DMS153 treated with DMSO at 0.1 percent for 48 hours (cell line): ENCODE measurements around the gene RUNX2.

ENCODE experiments used
- DNase-seq: peaks from one replicate; lab custom pipeline; 2025; ENCODE audit not compliant: unreplicated experiment; lab: John Stamatoyannopoulos, UW

Gene RUNX2

GRCh38 chr6:45637611-45638257 is 309.6 kb downstream of the RUNX2 start:
- no peak for DNase-seq

- DNase-seq, result no peak
Measured at GRCh38 chr6:45640081-45640491, 312.0 kb downstream of the RUNX2 start.

DNA sequence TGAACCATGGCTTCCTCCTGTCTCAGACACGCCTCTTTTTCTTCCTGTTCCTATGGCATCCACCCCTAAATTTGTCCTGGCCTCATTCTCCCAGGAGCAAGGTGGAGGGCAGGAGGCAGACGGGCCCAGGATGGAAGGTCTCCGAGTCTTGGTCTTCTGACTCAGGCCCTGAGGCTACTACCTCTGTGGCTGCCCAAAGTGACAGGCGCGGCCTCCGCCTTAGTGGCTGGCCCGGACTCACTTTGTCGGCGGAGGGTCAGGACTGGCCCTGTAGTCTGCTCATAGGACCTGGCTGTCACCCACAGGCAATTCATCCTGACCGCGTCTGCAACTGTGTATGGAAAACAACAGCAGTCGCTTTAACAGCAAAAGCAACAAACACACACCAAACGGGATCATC is 312.7 kb downstream of the RUNX2 start:
- DNase-seq, result no peak

DNA sequence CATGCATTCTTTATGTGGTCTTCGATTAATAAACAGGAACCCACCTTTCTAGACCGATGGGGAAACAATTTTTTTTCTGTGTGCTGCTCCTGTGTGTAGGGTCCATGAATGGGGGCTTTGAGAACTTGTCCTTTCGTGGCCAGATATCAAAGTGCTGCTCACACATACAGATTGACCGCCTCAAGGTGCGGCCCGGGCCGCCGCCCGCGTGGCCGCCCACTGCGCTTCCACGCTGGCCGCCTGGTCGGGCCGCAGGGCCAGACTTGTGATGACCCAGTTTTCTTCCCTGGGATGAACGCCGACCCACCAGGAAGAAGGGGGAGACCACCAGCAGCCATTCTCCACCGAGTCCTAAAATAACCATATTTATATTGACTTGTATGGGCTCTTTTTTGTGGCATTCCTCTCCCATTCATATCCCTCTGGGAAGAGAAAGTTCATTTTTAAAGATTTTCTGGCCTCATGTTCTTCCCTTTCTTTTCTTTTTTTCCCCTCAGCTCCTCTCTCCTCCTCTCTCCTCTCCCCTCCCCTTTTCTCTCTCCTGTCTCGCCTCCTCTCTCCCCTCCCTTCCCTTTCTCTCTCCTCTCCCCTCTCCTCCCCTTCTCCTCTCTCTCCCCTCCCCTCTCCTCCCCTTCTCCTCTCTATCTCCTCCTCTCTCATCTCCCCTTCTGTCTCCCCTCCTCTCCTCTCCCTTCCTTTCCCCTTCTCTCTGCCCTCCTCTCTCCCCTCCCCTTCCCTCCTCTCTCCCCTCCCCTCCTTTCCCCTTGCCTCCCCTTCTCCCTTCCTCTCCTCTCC is 314.4 kb downstream of the RUNX2 start:
- no peak for DNase-seq

- no peak for DNase-seq
Measured at GRCh38 chr6:45643126-45643525, 315.0 kb downstream of the RUNX2 start.

DNA sequence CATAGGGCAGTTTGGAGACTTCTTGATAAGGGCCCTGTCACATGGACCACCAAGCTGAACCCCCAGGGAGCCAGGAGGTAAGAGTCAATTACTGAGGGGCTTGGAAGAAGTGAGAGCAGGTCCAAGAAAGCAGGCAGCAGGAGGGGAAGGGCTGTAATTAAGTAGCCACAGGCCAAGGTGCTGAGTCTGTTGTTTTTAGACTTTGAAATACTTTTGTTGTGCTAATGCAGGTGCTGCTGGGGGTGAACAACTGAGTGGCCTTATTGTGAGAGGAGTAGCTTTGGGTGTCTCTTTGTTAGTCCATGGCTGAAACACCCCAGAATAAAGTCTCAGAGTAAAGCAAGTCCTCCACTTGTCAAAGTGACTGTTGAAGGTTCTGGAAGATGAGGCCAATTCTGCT is 316.6 kb downstream of the RUNX2 start:
- DNase-seq, result no peak

GRCh38 chr6:45645302-45645701 is 317.2 kb downstream of the RUNX2 start:
- DNase-seq, result no peak

- DNase-seq, result no peak
Measured at GRCh38 chr6:45647341-45648261, 319.5 kb downstream of the RUNX2 start.

- DNase-seq, result no peak
Measured at GRCh38 chr6:45648262-45648620, 320.1 kb downstream of the RUNX2 start.

DNA sequence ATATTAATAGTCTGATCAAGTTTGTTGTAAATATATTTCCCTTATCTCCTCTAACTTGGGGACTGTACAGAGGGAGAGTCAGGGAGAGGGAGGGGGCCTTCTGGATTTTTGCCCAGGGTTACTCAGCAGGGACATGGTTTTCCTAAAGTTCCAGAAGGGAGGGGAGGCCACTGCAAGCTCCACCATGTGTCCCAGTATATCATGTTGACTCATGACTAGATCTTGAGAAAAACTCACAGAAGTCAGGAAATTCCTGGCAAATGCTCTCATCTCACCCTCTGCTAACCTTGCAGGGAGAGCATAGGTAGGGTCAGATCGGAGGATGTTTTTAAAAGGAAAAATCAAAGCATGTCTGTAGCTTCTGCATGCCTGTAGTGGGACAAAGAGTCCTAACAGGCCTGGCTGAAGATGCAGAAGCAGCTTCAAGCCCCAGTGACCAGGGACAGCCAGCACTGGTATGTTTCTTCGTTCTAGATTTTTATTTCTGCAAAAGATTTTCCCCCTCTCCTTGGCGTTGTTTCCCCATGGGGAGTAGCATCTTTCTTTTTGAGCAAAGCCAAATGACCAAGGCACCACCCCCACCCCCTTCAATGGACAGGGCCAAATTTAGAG is 322.5 kb downstream of the RUNX2 start:
- DNase-seq, result no peak

- DNase-seq, result no peak
Measured at GRCh38 chr6:45651301-45651700, 323.2 kb downstream of the RUNX2 start.

DNA sequence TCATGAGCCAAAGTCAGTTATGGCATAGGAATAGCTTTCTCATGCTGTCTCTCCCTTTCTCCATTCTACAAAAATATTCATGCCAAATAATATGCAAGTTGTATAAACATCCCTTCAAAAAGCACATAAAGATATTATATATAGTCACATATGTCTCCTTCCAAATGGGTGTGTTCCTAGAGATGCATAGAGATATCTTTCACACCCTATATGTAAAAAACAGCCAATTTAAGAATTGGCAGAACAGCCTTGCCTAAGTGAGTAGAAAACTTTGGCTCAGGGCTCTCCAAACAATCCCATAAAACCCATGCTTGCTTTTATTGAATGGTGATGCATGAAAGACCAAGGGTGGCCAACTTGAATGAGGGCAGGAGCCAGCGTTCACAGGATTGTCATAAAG is 324.3 kb downstream of the RUNX2 start:
- DNase-seq, result no peak

GRCh38 chr6:45653117-45653883 is 325.2 kb downstream of the RUNX2 start:
- no peak for DNase-seq

DNA sequence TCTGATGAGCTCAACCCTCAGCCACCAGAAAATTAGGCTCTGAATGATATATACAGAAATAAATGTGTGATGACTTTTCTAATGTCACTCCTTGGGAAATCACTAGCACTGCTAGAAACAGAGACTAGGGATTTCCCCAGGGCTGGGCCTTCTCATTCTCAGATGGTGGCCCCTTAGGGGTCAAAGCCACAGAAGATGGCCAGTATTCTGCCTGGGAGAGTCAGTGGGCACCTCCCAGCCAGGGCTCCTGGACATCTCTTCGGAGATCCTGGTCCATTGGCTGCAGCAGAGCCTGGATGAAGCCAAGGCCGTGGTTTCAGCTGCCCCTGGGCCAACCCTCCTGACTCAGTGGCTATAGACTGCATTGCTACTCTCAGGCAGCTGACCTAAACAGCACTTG is 326.5 kb downstream of the RUNX2 start:
- DNase-seq, result no peak

- no peak for DNase-seq
Measured at GRCh38 chr6:45655745-45656476, 327.8 kb downstream of the RUNX2 start.

GRCh38 chr6:45657226-45657625 is 329.1 kb downstream of the RUNX2 start:
- no peak for DNase-seq

DNA sequence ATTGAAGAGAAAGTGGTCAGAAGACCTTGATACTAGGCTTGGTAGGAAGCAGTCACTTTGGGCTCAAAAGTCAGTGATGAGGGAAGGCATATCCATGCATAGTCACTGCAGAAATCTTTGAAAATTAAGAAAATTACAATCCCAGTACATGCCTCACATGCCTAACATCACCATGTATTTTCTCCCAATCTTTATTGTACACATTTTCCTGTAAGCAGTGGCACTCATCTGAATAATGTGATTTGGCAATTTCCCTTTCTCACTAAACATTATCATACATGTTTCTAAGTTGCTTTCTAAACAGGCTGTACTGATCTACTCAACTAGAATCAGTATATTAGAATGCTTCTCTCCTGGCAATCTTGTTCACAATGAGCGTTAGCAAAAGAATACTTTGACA is 330.3 kb downstream of the RUNX2 start:
- no peak for DNase-seq

DNA sequence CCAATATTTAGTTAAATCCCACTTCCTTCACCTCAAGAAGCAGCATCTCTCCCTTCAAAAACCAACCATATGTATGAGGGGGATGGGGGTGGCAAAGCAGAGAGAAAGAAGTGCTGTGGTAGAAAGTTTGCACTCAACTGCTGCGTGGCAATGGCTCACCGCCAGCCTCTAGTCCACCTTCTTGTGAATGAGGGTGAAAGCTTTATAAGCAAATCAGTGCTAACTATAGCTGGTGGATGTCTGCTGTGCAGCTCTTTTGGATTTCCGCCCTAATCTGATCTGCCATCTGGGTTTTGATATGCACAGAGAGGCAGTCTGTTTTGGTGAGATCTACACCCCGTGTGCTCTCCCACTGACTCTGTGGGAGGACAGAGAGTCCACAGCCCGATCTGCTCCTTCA is 330.8 kb downstream of the RUNX2 start:
- DNase-seq, result no peak

GRCh38 chr6:45661661-45662060 is 333.5 kb downstream of the RUNX2 start:
- DNase-seq, result no peak
